ENCODE data around the gene SCG3.
A peak's percentile ranks its signal among the peaks of the same experiment; 100 is the strongest.

SCG3 gene

GRCh38 chr15:51760805-51761204 is 79.5 kb downstream of the SCG3 start:
- Histone ChIP-seq H3K36me3 (ENCODE audit: control insufficient read depth in 1 of 2, insufficient read depth in 2 of 2, low read depth in 1 of 2, low read length in 2 of 2) (no peaks in the 10 kb centered on the region), H2BK120ac (ENCODE audit: low read depth, low read length) (no peak overlapping the region), H3K4me2 (ENCODE audit: low read length, poor library complexity, severe bottlenecking) (no peak overlapping the region), H3K14ac (ENCODE audit: low read length in 2 of 2) (no peak overlapping the region), H4K8ac (ENCODE audit: low read length) (no peak overlapping the region), H2BK5ac (ENCODE audit: low read depth, low read length, poor library complexity, severe bottlenecking) (no peak overlapping the region), H3K4me1 (ENCODE audit: control insufficient read depth, insufficient read depth, low read depth, low read length) (no peaks in the 10 kb centered on the region), H3K79me1 (replicated peaks; ENCODE audit: low read length, poor library complexity, severe bottlenecking) (no peaks in the 10 kb centered on the region), H3K9ac (ENCODE audit: low read length) (no peak overlapping the region), H2AFZ (ENCODE audit: low read depth, low read length) (no peak overlapping the region), H4K91ac (ENCODE audit: low read length) (no peak overlapping the region), H3K27me3 (ENCODE audit: control insufficient read depth in 1 of 2, insufficient read depth in 1 of 2, low read length in 2 of 2) (peaks cover 0 to 25% of the 10 kb centered on the region in 2 experiments), H3K27ac (ENCODE audit: low read length, poor library complexity, severe bottlenecking) (no peak overlapping the region), H3K18ac (ENCODE audit: low read depth in 1 of 2, low read length in 2 of 2) (no peak overlapping the region), H2AK5ac (ENCODE audit: low read length, severe bottlenecking) (no peak overlapping the region), H3K4ac (ENCODE audit: low read depth in 1 of 2, low read length in 2 of 2) (no peak overlapping the region), H2BK12ac (ENCODE audit: low read length in 2 of 2) (peak overlapping the region in 1 of 2 experiments; percentile 45), H3K9me3 (ENCODE audit: control insufficient read depth, low read length) (no peaks in the 10 kb centered on the region), H2BK15ac (ENCODE audit: low read depth, poor library complexity, severe bottlenecking) (no peak overlapping the region), H3K4me3 (ENCODE audit: insufficient read depth in 1 of 2, low read depth in 1 of 2, low read length in 2 of 2) (no peak overlapping the region), H3K23ac (ENCODE audit: low read length in 2 of 2) (no peak overlapping the region)
- DNase-seq, result no peak
- WGBS, result 71% methylated on average over 3 of the region's 3 CpGs

DNA sequence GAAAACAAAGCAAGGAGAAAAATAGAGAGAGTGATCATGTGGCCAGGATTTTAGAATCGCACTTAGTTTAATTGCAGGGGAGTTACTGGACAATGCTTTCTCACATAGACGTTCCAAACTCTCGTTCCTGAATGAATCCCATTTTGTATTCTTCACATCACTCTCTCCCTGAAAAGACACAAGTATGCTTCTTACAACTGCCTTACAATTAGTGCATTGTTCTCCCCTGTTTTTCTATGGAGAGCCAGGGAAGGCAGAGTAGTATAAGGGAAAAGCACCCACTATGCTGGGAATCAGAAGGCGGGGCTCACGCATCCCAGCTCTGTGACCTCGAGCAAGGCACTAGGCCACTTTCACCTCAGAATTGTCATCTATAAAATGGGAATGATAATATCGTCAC is 84.4 kb downstream of the SCG3 start:
- WGBS, result 91% methylated on average over 6 of the region's 7 CpGs
- Histone ChIP-seq H3K36me3 (ENCODE audit: control insufficient read depth in 1 of 2, insufficient read depth in 2 of 2, low read depth in 1 of 2, low read length in 2 of 2) (peaks cover 0 to 28% of the 10 kb centered on the region in 2 experiments), H3K23ac (ENCODE audit: low read length in 2 of 2) (no peak overlapping the region), H3K9me3 (ENCODE audit: control insufficient read depth, low read length) (no peaks in the 10 kb centered on the region), H3K9ac (ENCODE audit: low read length) (no peak overlapping the region), H2BK5ac (ENCODE audit: low read depth, low read length, poor library complexity, severe bottlenecking) (no peak overlapping the region), H2BK120ac (ENCODE audit: low read depth, low read length) (no peak overlapping the region), H2AFZ (ENCODE audit: low read depth, low read length) (no peak overlapping the region), H3K27ac (ENCODE audit: low read length, poor library complexity, severe bottlenecking) (no peak overlapping the region), H3K4me3 (ENCODE audit: insufficient read depth in 1 of 2, low read depth in 1 of 2, low read length in 2 of 2) (no peak overlapping the region), H2BK12ac (ENCODE audit: low read length in 2 of 2) (no peak overlapping the region), H3K79me1 (replicated peaks; ENCODE audit: low read length, poor library complexity, severe bottlenecking) (no peaks in the 10 kb centered on the region), H2BK15ac (ENCODE audit: low read depth, poor library complexity, severe bottlenecking) (no peak overlapping the region), H4K91ac (ENCODE audit: low read length) (no peak overlapping the region), H3K18ac (ENCODE audit: low read depth in 1 of 2, low read length in 2 of 2) (no peak overlapping the region), H3K4ac (ENCODE audit: low read depth in 1 of 2, low read length in 2 of 2) (no peak overlapping the region), H3K14ac (ENCODE audit: low read length in 2 of 2) (no peak overlapping the region), H3K4me2 (ENCODE audit: low read length, poor library complexity, severe bottlenecking) (no peak overlapping the region), H4K8ac (ENCODE audit: low read length) (no peak overlapping the region), H2AK5ac (ENCODE audit: low read length, severe bottlenecking) (no peak overlapping the region), H3K4me1 (ENCODE audit: control insufficient read depth, insufficient read depth, low read depth, low read length) (no peaks in the 10 kb centered on the region), H3K27me3 (ENCODE audit: control insufficient read depth in 1 of 2, insufficient read depth in 1 of 2, low read length in 2 of 2) (no peaks in the 10 kb centered on the region)
- no peak for DNase-seq

GRCh38 chr15:51766341-51766740 is 85.0 kb downstream of the SCG3 start:
- DNase-seq, result no peak
- Histone ChIP-seq H3K18ac (ENCODE audit: low read depth in 1 of 2, low read length in 2 of 2) (no peak overlapping the region), H3K36me3 (ENCODE audit: control insufficient read depth in 1 of 2, insufficient read depth in 2 of 2, low read depth in 1 of 2, low read length in 2 of 2) (peaks cover 0 to 28% of the 10 kb centered on the region in 2 experiments), H3K9ac (ENCODE audit: low read length) (no peak overlapping the region), H3K4me3 (ENCODE audit: insufficient read depth in 1 of 2, low read depth in 1 of 2, low read length in 2 of 2) (no peak overlapping the region), H2BK5ac (ENCODE audit: low read depth, low read length, poor library complexity, severe bottlenecking) (no peak overlapping the region), H3K14ac (ENCODE audit: low read length in 2 of 2) (no peak overlapping the region), H4K91ac (ENCODE audit: low read length) (no peak overlapping the region), H2BK15ac (ENCODE audit: low read depth, poor library complexity, severe bottlenecking) (no peak overlapping the region), H3K4ac (ENCODE audit: low read depth in 1 of 2, low read length in 2 of 2) (no peak overlapping the region), H3K79me1 (replicated peaks; ENCODE audit: low read length, poor library complexity, severe bottlenecking) (no peaks in the 10 kb centered on the region), H3K9me3 (ENCODE audit: control insufficient read depth, low read length) (no peaks in the 10 kb centered on the region), H3K4me2 (ENCODE audit: low read length, poor library complexity, severe bottlenecking) (no peak overlapping the region), H2AFZ (ENCODE audit: low read depth, low read length) (no peak overlapping the region), H2AK5ac (ENCODE audit: low read length, severe bottlenecking) (no peak overlapping the region), H3K4me1 (ENCODE audit: control insufficient read depth, insufficient read depth, low read depth, low read length) (no peaks in the 10 kb centered on the region), H3K27ac (ENCODE audit: low read length, poor library complexity, severe bottlenecking) (no peak overlapping the region), H4K8ac (ENCODE audit: low read length) (no peak overlapping the region), H2BK12ac (ENCODE audit: low read length in 2 of 2) (no peak overlapping the region), H2BK120ac (ENCODE audit: low read depth, low read length) (no peak overlapping the region), H3K23ac (ENCODE audit: low read length in 2 of 2) (no peak overlapping the region), H3K27me3 (ENCODE audit: control insufficient read depth in 1 of 2, insufficient read depth in 1 of 2, low read length in 2 of 2) (no peaks in the 10 kb centered on the region)
- no CpG with 5 or more reads among the region's 1 CpG for WGBS

DNA sequence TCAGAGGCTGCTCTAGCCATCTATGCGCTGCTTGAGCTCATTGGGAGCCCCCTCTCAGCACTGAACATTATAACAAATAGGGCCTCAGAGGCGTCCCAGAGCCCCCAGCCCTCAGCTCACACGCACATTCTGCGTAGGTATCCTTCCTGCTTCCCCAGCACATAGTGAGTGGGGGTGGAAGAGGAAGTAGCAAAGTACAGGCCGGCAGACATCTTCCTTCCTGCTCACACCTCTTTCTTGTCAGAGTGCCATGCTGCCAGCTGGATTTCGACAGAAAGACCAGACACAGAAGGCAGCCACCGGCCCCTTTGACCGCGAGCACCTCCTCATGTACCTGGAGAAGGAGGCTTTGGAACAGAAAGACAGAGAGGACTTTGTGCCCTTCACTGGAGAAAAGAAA is 86.7 kb downstream of the SCG3 start:
- no peak overlapping the region for H2BK15ac ChIP-seq (ENCODE audit: low read depth, poor library complexity, severe bottlenecking)
- peaks cover 0 to 28% of the 10 kb centered on the region in 2 experiments for H3K36me3 ChIP-seq (ENCODE audit: control insufficient read depth in 1 of 2, insufficient read depth in 2 of 2, low read depth in 1 of 2, low read length in 2 of 2)
- H4K91ac ChIP-seq (ENCODE audit: low read length), result no peak overlapping the region
- no peak overlapping the region for H3K27ac ChIP-seq (ENCODE audit: low read length, poor library complexity, severe bottlenecking)
- DNase-seq, result no peak
- H3K4me3 ChIP-seq (ENCODE audit: insufficient read depth in 1 of 2, low read depth in 1 of 2, low read length in 2 of 2), result no peak overlapping the region
- no peaks in the 10 kb centered on the region for H3K4me1 ChIP-seq (ENCODE audit: control insufficient read depth, insufficient read depth, low read depth, low read length)
- H3K9ac ChIP-seq (ENCODE audit: low read length), result no peak overlapping the region
- H2BK120ac ChIP-seq (ENCODE audit: low read depth, low read length), result no peak overlapping the region
- WGBS, result 92% methylated on average over 6 of the region's 9 CpGs
- H3K4ac ChIP-seq (ENCODE audit: low read depth in 1 of 2, low read length in 2 of 2), result no peak overlapping the region
- no peaks in the 10 kb centered on the region for H3K79me1 ChIP-seq (replicated peaks; ENCODE audit: low read length, poor library complexity, severe bottlenecking)
- no peak overlapping the region for H3K18ac ChIP-seq (ENCODE audit: low read depth in 1 of 2, low read length in 2 of 2)
- no peak overlapping the region for H2AK5ac ChIP-seq (ENCODE audit: low read length, severe bottlenecking)
- peak overlapping the region in 1 of 2 experiments; percentile 3 for H2BK12ac ChIP-seq (ENCODE audit: low read length in 2 of 2)
- H2AFZ ChIP-seq (ENCODE audit: low read depth, low read length), result no peak overlapping the region
- H4K8ac ChIP-seq (ENCODE audit: low read length), result no peak overlapping the region
- no peaks in the 10 kb centered on the region for H3K27me3 ChIP-seq (ENCODE audit: control insufficient read depth in 1 of 2, insufficient read depth in 1 of 2, low read length in 2 of 2)
- H3K23ac ChIP-seq (ENCODE audit: low read length in 2 of 2), result peak overlapping the region in 1 of 2 experiments; percentile 77
- H3K4me2 ChIP-seq (ENCODE audit: low read length, poor library complexity, severe bottlenecking), result no peak overlapping the region
- no peaks in the 10 kb centered on the region for H3K9me3 ChIP-seq (ENCODE audit: control insufficient read depth, low read length)
- H2BK5ac ChIP-seq (ENCODE audit: low read depth, low read length, poor library complexity, severe bottlenecking), result no peak overlapping the region
- no peak overlapping the region for H3K14ac ChIP-seq (ENCODE audit: low read length in 2 of 2)

Measured in mesenchymal stem cell (in vitro differentiated cells and primary cell).